Neural cell (in vitro differentiated cells): ENCODE measurements around the gene PCDHB13.
"Not testable (repeated sequence)": the region's sequence is repeated elsewhere in the genome, so short reads cannot be mapped to it uniquely, and the experiment has no call there.

Experiments used
- EP300 ChIP-seq: fragments of 450-650 bp; conservative IDR thresholded peaks from 2 replicates; pipeline ENCODE4 v1.6.1; 2014; ENCODE audit warnings: antibody characterized with exemption, mild to moderate bottlenecking, moderate library complexity; ENCODE audit not compliant: poor library complexity, severe bottlenecking
- EZH2 ChIP-seq: fragments of 200-600, 300-800 bp; shearing (Covaris generic), sonication (generic); IDR thresholded peaks from 2 replicates; pipeline ENCODE4 v1.6.1; 2014; ENCODE audit warnings: antibody characterized with exemption, low read length, borderline replicate concordance, mild to moderate bottlenecking; ENCODE audit not compliant: insufficient read depth, poor library complexity, severe bottlenecking
- MXI1 ChIP-seq: fragments of 450-650 bp; conservative IDR thresholded peaks from 2 replicates; pipeline ENCODE4 v1.6.1; 2014; ENCODE audit warnings: antibody characterized with exemption, mild to moderate bottlenecking; ENCODE audit not compliant: poor library complexity, severe bottlenecking
- POLR2AphosphoS5 ChIP-seq: IDR thresholded peaks from 2 replicates; pipeline ENCODE4 v1.6.1; 2012
- RAD21 ChIP-seq: fragments of 450-650 bp; conservative IDR thresholded peaks from 2 replicates; pipeline ENCODE4 v1.6.1; 2014; ENCODE audit warnings: antibody characterized with exemption, mild to moderate bottlenecking, moderate library complexity
- TAF1 ChIP-seq: IDR thresholded peaks from 2 replicates; pipeline ENCODE4 v1.6.1; 2012; ENCODE audit warnings: low read depth
- TF ChIP-seq, protein P1 (sequence below): fragments of 450-650 bp; IDR thresholded peaks from 2 replicates; pipeline ENCODE4 v1.5.1; 2014; ENCODE audit warnings: antibody characterized with exemption, mild to moderate bottlenecking, moderate library complexity; ENCODE audit not compliant: poor library complexity, severe bottlenecking

DNA sequence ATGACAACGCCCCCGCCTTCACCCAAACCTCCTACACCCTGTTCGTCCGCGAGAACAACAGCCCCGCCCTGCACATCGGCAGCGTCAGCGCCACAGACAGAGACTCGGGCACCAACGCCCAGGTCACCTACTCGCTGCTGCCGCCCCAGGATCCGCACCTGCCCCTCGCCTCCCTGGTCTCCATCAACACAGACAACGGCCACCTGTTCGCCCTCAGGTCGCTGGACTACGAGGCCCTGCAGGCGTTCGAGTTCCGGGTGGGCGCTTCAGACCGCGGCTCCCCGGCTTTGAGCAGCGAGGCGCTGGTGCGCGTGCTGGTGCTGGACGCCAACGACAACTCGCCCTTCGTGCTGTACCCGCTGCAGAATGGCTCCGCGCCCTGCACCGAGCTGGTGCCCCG lies 34.3 kb upstream of the PCDHB13 start:
- TF ChIP-seq POLR2AphosphoS5, EZH2, RAD21, TAF1, EP300, MXI1: not testable (repeated sequence)
- TF ChIP-seq, protein P1, sequence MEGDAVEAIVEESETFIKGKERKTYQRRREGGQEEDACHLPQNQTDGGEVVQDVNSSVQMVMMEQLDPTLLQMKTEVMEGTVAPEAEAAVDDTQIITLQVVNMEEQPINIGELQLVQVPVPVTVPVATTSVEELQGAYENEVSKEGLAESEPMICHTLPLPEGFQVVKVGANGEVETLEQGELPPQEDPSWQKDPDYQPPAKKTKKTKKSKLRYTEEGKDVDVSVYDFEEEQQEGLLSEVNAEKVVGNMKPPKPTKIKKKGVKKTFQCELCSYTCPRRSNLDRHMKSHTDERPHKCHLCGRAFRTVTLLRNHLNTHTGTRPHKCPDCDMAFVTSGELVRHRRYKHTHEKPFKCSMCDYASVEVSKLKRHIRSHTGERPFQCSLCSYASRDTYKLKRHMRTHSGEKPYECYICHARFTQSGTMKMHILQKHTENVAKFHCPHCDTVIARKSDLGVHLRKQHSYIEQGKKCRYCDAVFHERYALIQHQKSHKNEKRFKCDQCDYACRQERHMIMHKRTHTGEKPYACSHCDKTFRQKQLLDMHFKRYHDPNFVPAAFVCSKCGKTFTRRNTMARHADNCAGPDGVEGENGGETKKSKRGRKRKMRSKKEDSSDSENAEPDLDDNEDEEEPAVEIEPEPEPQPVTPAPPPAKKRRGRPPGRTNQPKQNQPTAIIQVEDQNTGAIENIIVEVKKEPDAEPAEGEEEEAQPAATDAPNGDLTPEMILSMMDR, result not testable (repeated sequence)
